HL-60 (cell line): ENCODE results near the gene IL1RAPL1.

Experiments used
- CTCF ChIP-seq: IDR thresholded peaks from one replicate; pipeline ENCODE4 v1.5.1; 2011; ENCODE audit warnings: low read length, control low read depth, inconsistent platforms; ENCODE audit not compliant: insufficient read depth
- GABPA ChIP-seq: IDR thresholded peaks from 2 replicates; pipeline ENCODE4 v1.6.1; 2012; ENCODE audit warnings: low read depth
- POLR2AphosphoS5 ChIP-seq: IDR thresholded peaks from 2 replicates; pipeline ENCODE4 v1.6.1; 2012; ENCODE audit warnings: low read depth
- TF ChIP-seq, protein P1 (sequence below): IDR thresholded peaks from 2 replicates; pipeline ENCODE4 v1.6.1; 2012; ENCODE audit warnings: low read depth; ENCODE audit not compliant: insufficient replicate concordance

DNA sequence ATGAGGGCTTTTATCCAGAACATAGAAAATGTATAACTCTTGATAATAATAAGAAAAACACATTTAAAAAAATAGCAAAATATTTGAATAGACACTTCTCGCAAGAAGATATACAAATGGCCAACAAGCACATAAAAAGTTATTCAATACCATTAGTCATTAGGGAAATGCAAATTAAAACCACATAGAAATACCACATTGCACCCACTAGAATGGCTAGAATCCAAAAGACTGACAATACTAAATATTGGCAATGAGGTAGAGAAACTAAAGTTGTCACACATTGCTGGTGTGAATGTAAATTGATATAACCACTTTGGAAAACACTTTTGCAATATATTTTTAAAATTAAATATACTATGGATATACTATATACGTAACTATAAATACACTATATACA, 873.8 kb downstream of the IL1RAPL1 start:
- no peak for TF ChIP-seq CTCF
- no peak for TF ChIP-seq POLR2AphosphoS5
- TF ChIP-seq, protein P1, sequence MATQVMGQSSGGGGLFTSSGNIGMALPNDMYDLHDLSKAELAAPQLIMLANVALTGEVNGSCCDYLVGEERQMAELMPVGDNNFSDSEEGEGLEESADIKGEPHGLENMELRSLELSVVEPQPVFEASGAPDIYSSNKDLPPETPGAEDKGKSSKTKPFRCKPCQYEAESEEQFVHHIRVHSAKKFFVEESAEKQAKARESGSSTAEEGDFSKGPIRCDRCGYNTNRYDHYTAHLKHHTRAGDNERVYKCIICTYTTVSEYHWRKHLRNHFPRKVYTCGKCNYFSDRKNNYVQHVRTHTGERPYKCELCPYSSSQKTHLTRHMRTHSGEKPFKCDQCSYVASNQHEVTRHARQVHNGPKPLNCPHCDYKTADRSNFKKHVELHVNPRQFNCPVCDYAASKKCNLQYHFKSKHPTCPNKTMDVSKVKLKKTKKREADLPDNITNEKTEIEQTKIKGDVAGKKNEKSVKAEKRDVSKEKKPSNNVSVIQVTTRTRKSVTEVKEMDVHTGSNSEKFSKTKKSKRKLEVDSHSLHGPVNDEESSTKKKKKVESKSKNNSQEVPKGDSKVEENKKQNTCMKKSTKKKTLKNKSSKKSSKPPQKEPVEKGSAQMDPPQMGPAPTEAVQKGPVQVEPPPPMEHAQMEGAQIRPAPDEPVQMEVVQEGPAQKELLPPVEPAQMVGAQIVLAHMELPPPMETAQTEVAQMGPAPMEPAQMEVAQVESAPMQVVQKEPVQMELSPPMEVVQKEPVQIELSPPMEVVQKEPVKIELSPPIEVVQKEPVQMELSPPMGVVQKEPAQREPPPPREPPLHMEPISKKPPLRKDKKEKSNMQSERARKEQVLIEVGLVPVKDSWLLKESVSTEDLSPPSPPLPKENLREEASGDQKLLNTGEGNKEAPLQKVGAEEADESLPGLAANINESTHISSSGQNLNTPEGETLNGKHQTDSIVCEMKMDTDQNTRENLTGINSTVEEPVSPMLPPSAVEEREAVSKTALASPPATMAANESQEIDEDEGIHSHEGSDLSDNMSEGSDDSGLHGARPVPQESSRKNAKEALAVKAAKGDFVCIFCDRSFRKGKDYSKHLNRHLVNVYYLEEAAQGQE: no peak
- no peak for TF ChIP-seq GABPA
